Measurements from ENCODE around the gene EIF5. TPM values are rescaled to one million over a fixed set of nuclear protein-coding genes. Genes with fewer than 3 reads are reported as not detected.

The EIF5 gene
- total RNA-seq, 1 experiment from 2014 or later, result 238 TPM

GRCh38 chr14:103316721-103317121 lies 17.3 kb upstream of the EIF5 start:
- no peak for TF ChIP-seq TCF7L2 (IDR thresholded peaks at IDR 0.05; ENCODE audit: borderline replicate concordance, extremely low read depth, insufficient read depth, insufficient read length)
- no peak for TF ChIP-seq CTCF (IDR thresholded peaks at IDR 0.05 in 2 of 3, conservative IDR thresholded peaks at IDR 0.05 in 1 of 3; ENCODE audit: borderline replicate concordance in 1 of 3, insufficient read depth in 1 of 3, low read depth in 2 of 3, low read length in 2 of 3)
- TF ChIP-seq SIN3A (IDR thresholded peaks at IDR 0.05; ENCODE audit: low read depth), result no peak
- TF ChIP-seq CEBPB (IDR thresholded peaks at IDR 0.05; ENCODE audit: low read depth), result no peak
- TF ChIP-seq EGR1 (IDR thresholded peaks at IDR 0.05; ENCODE audit: low read depth), result no peak
- no peak for TF ChIP-seq ATF3 (IDR thresholded peaks at IDR 0.05)
- TF ChIP-seq POLR2A (IDR thresholded peaks at IDR 0.05; ENCODE audit: borderline replicate concordance, extremely low read depth, insufficient read depth, insufficient read length), result no peak
- no peak for TF ChIP-seq CBX3 (IDR thresholded peaks at IDR 0.05; ENCODE audit: low read depth)
- TF ChIP-seq REST (IDR thresholded peaks at IDR 0.05; ENCODE audit: low read depth), result no peak
- TF ChIP-seq MAX (IDR thresholded peaks at IDR 0.05), result no peak
- RAD21 ChIA-PET (ENCODE audit: low non-redundant PET in 1 of 2, low total read pairs in 2 of 2, uncharacterized antibody in 2 of 2, unreplicated experiment in 2 of 2), result no interaction called here
- ATAC-seq, result no peak

More at GRCh38 chr14:103316721-103317121, 17.3 kb upstream of the EIF5 start:
- H3K4me2 ChIP-seq (ENCODE audit: low read length), result no peak overlapping the region
- no peak overlapping the region for H3K9ac ChIP-seq (ENCODE audit: low read length)
- ChIA-PET POLR2A (no interaction called here), CTCF (no interaction called here)
- DNase-seq (ENCODE audit: low read depth, low spot score), result no peak
- no peaks in the 10 kb centered on the region for H3K79me2 ChIP-seq (ENCODE audit: insufficient read depth, low read length)
- no peaks in the 10 kb centered on the region for H3K36me3 ChIP-seq (ENCODE audit: control insufficient read depth in 1 of 2, insufficient read depth in 2 of 2, low read length in 2 of 2)
- BruUV-seq (replicated peaks), result no TSS peak
- H4K20me1 ChIP-seq (ENCODE audit: insufficient read depth), result no peaks in the 10 kb centered on the region
- H3K4me1 ChIP-seq (ENCODE audit: control insufficient read depth in 1 of 2, insufficient read depth in 2 of 2, low read length in 2 of 2), result no peaks in the 10 kb centered on the region
- H3K9me2 ChIP-seq (ENCODE audit: insufficient read depth), result no peaks in the 10 kb centered on the region
- H3K27me3 ChIP-seq (ENCODE audit: insufficient read depth, low read length), result no peaks in the 10 kb centered on the region
- no peak overlapping the region for H3K27ac ChIP-seq (ENCODE audit: low read depth, low read length)
- H2AFZ ChIP-seq (ENCODE audit: low read depth, low read length, poor library complexity, severe bottlenecking), result no peak overlapping the region
- no peak overlapping the region for H3K4me3 ChIP-seq (replicated peaks in 1 of 2; ENCODE audit: low read depth in 1 of 2, low read length in 2 of 2)
- intact Hi-C loops (cut with micrococcal nuclease), result no loop called here
- no peaks in the 10 kb centered on the region for H3K9me3 ChIP-seq (ENCODE audit: control insufficient read depth in 1 of 2, insufficient read depth in 1 of 2, low read depth in 1 of 2, low read length in 2 of 2)

All from HCT116 (cell line).